Cardiac fibroblast (primary cell): ENCODE data around the gene CHST7.

Experiments used
- DNase-seq, 2 donors: peaks; one replicate each; pipeline versions ENCODE4 v3.0.0 to v3.0.0-alpha.2; 2010; ENCODE audit warnings: low read depth in 2 of 2
- H3K4me3 ChIP-seq, 2 donors: replicated peaks in 1 of 2; 1 replicate in 1 of 2; 2 replicates in 1 of 2; pipeline ENCODE4 v1.5.1; 2011; ENCODE audit warnings: low read depth in 2 of 2, low read length in 2 of 2, mild to moderate bottlenecking in 2 of 2, moderate library complexity in 1 of 2
- CTCF ChIP-seq: IDR thresholded peaks from one replicate; pipeline ENCODE4 v1.5.1; 2011; ENCODE audit warnings: low read depth, mild to moderate bottlenecking, low read length, inconsistent platforms

CHST7 gene

GRCh38 chrX:46561824-46562657, 11.5 kb upstream of the CHST7 start:
- no peak overlapping the region for H3K4me3 ChIP-seq
- no peak for DNase-seq
- no peak for TF ChIP-seq CTCF

GRCh38 chrX:46567388-46567787, 6.2 kb upstream of the CHST7 start:
- H3K4me3 ChIP-seq, result no peak overlapping the region
- TF ChIP-seq CTCF, result no peak
- no peak for DNase-seq

- DNase-seq, result no peak
- H3K4me3 ChIP-seq, result no peak overlapping the region
- no peak for TF ChIP-seq CTCF
These were observed 3.9 kb upstream of the CHST7 start for GRCh38 chrX:46569621-46570020.

GRCh38 chrX:46571423-46572339, 1.9 kb upstream of the CHST7 start:
- TF ChIP-seq CTCF, result no peak
- no peak for DNase-seq
- no peak overlapping the region for H3K4me3 ChIP-seq

GRCh38 chrX:46572340-46572936, 1.1 kb upstream of the CHST7 start:
- no peak for TF ChIP-seq CTCF
- H3K4me3 ChIP-seq, result no peak overlapping the region
- DNase-seq, result no peak

- peak; percentile 52 to 64 for DNase-seq
- peak overlapping the region; percentile 55 to 70 for H3K4me3 ChIP-seq
- TF ChIP-seq CTCF, result no peak
These were observed 568 bp downstream of the CHST7 start for GRCh38 chrX:46573892-46574773.
